HEK293 (cell line): ENCODE measurements around the gene CKMT2.

Experiments used
- CTCF ChIA-PET: fragments of 350-600 bp; formaldehyde crosslinking; extraction: SDS; loops from one replicate; lab custom pipeline; 2021; ENCODE audit warnings: antibody characterized with exemption; lab: Yijun Ruan, JAX
- POLR2A ChIA-PET: fragments of 300-600 bp; formaldehyde crosslinking; extraction: SDS; loops from one replicate; lab custom pipeline; 2020; ENCODE audit warnings: antibody characterized with exemption, inconsistent platforms; lab: Yijun Ruan, JAX
- H3K27ac ChIP-seq: fragments of 200-500 bp; sonication (Bioruptor generic); 2 replicates; pipeline ENCODE4 v1.5.1; 2014; ENCODE audit warnings: low read depth, low read length, control low read depth, inconsistent platforms; ENCODE audit errors: extremely low read depth
- H3K36me3 ChIP-seq, 2 experiments: fragments of 200-500 bp in 1 of 2; sonication (Bioruptor generic) in 1 of 2; 1 replicate in 1 of 2; 2 replicates in 1 of 2; pipeline ENCODE4 v1.5.1; 2014 to 2017; ENCODE audit warnings: inconsistent platforms in 2 of 2, low read length in 2 of 2; ENCODE audit not compliant: control insufficient read depth in 2 of 2, insufficient read depth in 1 of 2
- H3K4me1 ChIP-seq: fragments of 200-500 bp; sonication (Bioruptor generic); 2 replicates; pipeline ENCODE4 v1.5.1; 2014; ENCODE audit warnings: mild to moderate bottlenecking, low read length, inconsistent platforms; ENCODE audit not compliant: control insufficient read depth, insufficient read depth
- H3K4me3 ChIP-seq: 2 replicates; pipeline ENCODE4 v1.5.1; 2011; ENCODE audit warnings: low read depth, mild to moderate bottlenecking, control low read depth, low read length, moderate library complexity
- H3K9me3 ChIP-seq: fragments of 200-500 bp; sonication (Bioruptor generic); 2 replicates; pipeline ENCODE4 v1.5.1; 2014; ENCODE audit warnings: low read depth, low read length, inconsistent platforms; ENCODE audit not compliant: control insufficient read depth, insufficient read depth
- KLF7 ChIP-seq: fragments of 450-650 bp; formaldehyde crosslinking; IDR thresholded peaks from 2 replicates; pipeline ENCODE4 v1.5.1; 2016; ENCODE audit warnings: missing biosample characterization, missing genetic modification characterization, borderline replicate concordance
- PBX3 ChIP-seq: sonication (generic); formaldehyde crosslinking; IDR thresholded peaks from 2 replicates; pipeline ENCODE4 v1.8.1; 2022; ENCODE audit warnings: mild to moderate bottlenecking, moderate library complexity, missing genetic modification reagents
- SCRT1 ChIP-seq: fragments of 450-650 bp; formaldehyde crosslinking; IDR thresholded peaks from 2 replicates; pipeline ENCODE4 v1.5.1; 2016; ENCODE audit warnings: missing biosample characterization, missing genetic modification characterization, borderline replicate concordance
- SCRT2 ChIP-seq: fragments of 450-650 bp; formaldehyde crosslinking; IDR thresholded peaks from 2 replicates; pipeline ENCODE4 v1.5.1; 2016; ENCODE audit warnings: missing biosample characterization, missing genetic modification characterization
- WT1 ChIP-seq: fragments of 450-650 bp; formaldehyde crosslinking; IDR thresholded peaks from 2 replicates; pipeline ENCODE4 v1.5.1; 2016; ENCODE audit warnings: missing biosample characterization, missing genetic modification characterization
- YY2 ChIP-seq: fragments of 450-650 bp; formaldehyde crosslinking; IDR thresholded peaks from 2 replicates; pipeline ENCODE4 v1.5.1; 2016; ENCODE audit warnings: missing biosample characterization, missing genetic modification characterization
- ZBTB10 ChIP-seq: fragments of 450-650 bp; formaldehyde crosslinking; IDR thresholded peaks from 2 replicates; pipeline ENCODE4 v1.5.1; 2016; ENCODE audit warnings: missing biosample characterization, missing genetic modification characterization
- ZEB2 ChIP-seq: fragments of 450-650 bp; formaldehyde crosslinking; IDR thresholded peaks from 2 replicates; pipeline ENCODE4 v1.5.1; 2016; ENCODE audit warnings: missing biosample characterization, missing genetic modification characterization
- ZNF239 ChIP-seq: fragments of 450-650 bp; formaldehyde crosslinking; IDR thresholded peaks from 2 replicates; pipeline ENCODE4 v1.5.1; 2016; ENCODE audit warnings: missing biosample characterization, missing genetic modification characterization
- ZNF24 ChIP-seq: fragments of 450-650 bp; formaldehyde crosslinking; IDR thresholded peaks from 2 replicates; pipeline ENCODE4 v1.5.1; 2016; ENCODE audit warnings: missing biosample characterization, missing genetic modification characterization
- ZNF280D ChIP-seq: fragments of 450-650 bp; formaldehyde crosslinking; IDR thresholded peaks from 2 replicates; pipeline ENCODE4 v1.5.1; 2016; ENCODE audit warnings: missing biosample characterization, missing genetic modification characterization
- ZNF311 ChIP-seq: fragments of 450-650 bp; formaldehyde crosslinking; IDR thresholded peaks from 2 replicates; pipeline ENCODE4 v1.5.1; 2017; ENCODE audit warnings: missing biosample characterization, missing genetic modification characterization, borderline replicate concordance
- ZNF404 ChIP-seq: fragments of 450-650 bp; formaldehyde crosslinking; IDR thresholded peaks from 2 replicates; pipeline ENCODE4 v1.5.1; 2017; ENCODE audit warnings: missing biosample characterization, missing genetic modification characterization
- ZNF473 ChIP-seq: fragments of 450-650 bp; formaldehyde crosslinking; IDR thresholded peaks from 2 replicates; pipeline ENCODE4 v1.5.1; 2017; ENCODE audit warnings: missing biosample characterization, missing genetic modification characterization
- ZNF521 ChIP-seq: fragments of 450-650 bp; formaldehyde crosslinking; IDR thresholded peaks from 2 replicates; pipeline ENCODE4 v1.5.1; 2017; ENCODE audit warnings: missing biosample characterization, mild to moderate bottlenecking, missing genetic modification characterization
- ZNF555 ChIP-seq: fragments of 450-650 bp; formaldehyde crosslinking; conservative IDR thresholded peaks from 2 replicates; pipeline ENCODE4 v1.5.1; 2017; ENCODE audit warnings: missing biosample characterization, mild to moderate bottlenecking, missing genetic modification characterization, inconsistent platforms
- ZNF600 ChIP-seq: fragments of 450-650 bp; formaldehyde crosslinking; IDR thresholded peaks from 2 replicates; pipeline ENCODE4 v1.5.1; 2016; ENCODE audit warnings: missing biosample characterization, missing genetic modification characterization
- ZNF768 ChIP-seq: fragments of 450-650 bp; formaldehyde crosslinking; IDR thresholded peaks from 2 replicates; pipeline ENCODE4 v1.5.1; 2018; ENCODE audit warnings: missing biosample characterization, mild to moderate bottlenecking, missing genetic modification characterization
- ZNF830 ChIP-seq: fragments of 450-650 bp; IDR thresholded peaks from 2 replicates; pipeline ENCODE4 v1.5.0; 2018; ENCODE audit warnings: missing biosample characterization, missing genetic modification characterization, low read depth, mild to moderate bottlenecking, moderate library complexity
- ZSCAN4 ChIP-seq: fragments of 450-650 bp; formaldehyde crosslinking; IDR thresholded peaks from 2 replicates; pipeline ENCODE4 v1.5.1; 2017; ENCODE audit warnings: missing biosample characterization, missing genetic modification characterization

The CKMT2 gene

GRCh38 chr5:81214848-81215247, 18.3 kb upstream of the CKMT2 start:
- POLR2A ChIA-PET: no interaction called here

GRCh38 chr5:81216152-81216551, 17.0 kb upstream of the CKMT2 start:
- Histone ChIP-seq H3K4me1 (no peaks in the 10 kb centered on the region), H3K36me3 (no peaks in the 10 kb centered on the region)
- CTCF ChIA-PET: no interaction called here

More at GRCh38 chr5:81214848-81215247, 18.3 kb upstream of the CKMT2 start:
- CTCF ChIA-PET: no interaction called here
- H3K27ac ChIP-seq: no peak overlapping the region
- H3K4me3 ChIP-seq: no peak overlapping the region
- no peaks in the 10 kb centered on the region for H3K4me1 ChIP-seq
- TF ChIP-seq ZNF600 (no peak), ZNF239 (tag by site-specific recombination) (no peak), PBX3 (CRISPR knock-in tag) (no peak), ZNF311 (tag by site-specific recombination) (no peak)
- TF ChIP-seq, all 188 proteins: peak for 0
- H3K9me3 ChIP-seq: no peaks in the 10 kb centered on the region
- no peaks in the 10 kb centered on the region for H3K36me3 ChIP-seq

GRCh38 chr5:81219389-81219788, 13.7 kb upstream of the CKMT2 start:
- H3K36me3 ChIP-seq: no peaks in the 10 kb centered on the region
- H3K4me1 ChIP-seq: no peaks in the 10 kb centered on the region
- no peak overlapping the region for H3K27ac ChIP-seq
- no peak overlapping the region for H3K4me3 ChIP-seq
- TF ChIP-seq KLF7 (tag by site-specific recombination): no peak
- TF ChIP-seq ZNF830 (tag by site-specific recombination): no peak
- TF ChIP-seq ZNF555: no peak
- no peak for TF ChIP-seq ZBTB10
- no peak for TF ChIP-seq SCRT1 (tag by site-specific recombination)
- no peak for TF ChIP-seq ZNF473
- TF ChIP-seq ZNF24: no peak
- no peak for TF ChIP-seq ZEB2 (tag by site-specific recombination)
- no peaks in the 10 kb centered on the region for H3K9me3 ChIP-seq
- ChIA-PET CTCF (no interaction called here), POLR2A (no interaction called here)

More at GRCh38 chr5:81216152-81216551, 17.0 kb upstream of the CKMT2 start:
- Histone ChIP-seq H3K4me3 (no peak overlapping the region), H3K27ac (no peak overlapping the region), H3K9me3 (no peaks in the 10 kb centered on the region)
- POLR2A ChIA-PET: no interaction called here
- TF ChIP-seq YY2 (tag by site-specific recombination): no peak
- TF ChIP-seq ZNF404 (tag by site-specific recombination): no peak
- TF ChIP-seq ZNF521 (tag by site-specific recombination): no peak
- TF ChIP-seq ZNF768: no peak
- TF ChIP-seq ZNF280D: no peak
- TF ChIP-seq WT1: no peak
- TF ChIP-seq ZSCAN4 (tag by site-specific recombination): peak; percentile 57; the same call in 1 of the 2 replicates
- TF ChIP-seq SCRT2 (tag by site-specific recombination): peak; percentile 68
